HG03280 (cell line): Measurements from ENCODE around the gene CSH1.
"Not testable (repeated sequence)": the region's sequence is repeated elsewhere in the genome, so short reads cannot be mapped to it uniquely, and the experiment has no call there.

Experiments used
- ATAC-seq: cut with Tn5 transposase; IDR thresholded peaks from one replicate; pipeline ENCODE4 v1.9.1; 2021; ENCODE audit warnings: mild to moderate bottlenecking, moderate library complexity; ENCODE audit not compliant: unreplicated experiment

Gene CSH1

DNA sequence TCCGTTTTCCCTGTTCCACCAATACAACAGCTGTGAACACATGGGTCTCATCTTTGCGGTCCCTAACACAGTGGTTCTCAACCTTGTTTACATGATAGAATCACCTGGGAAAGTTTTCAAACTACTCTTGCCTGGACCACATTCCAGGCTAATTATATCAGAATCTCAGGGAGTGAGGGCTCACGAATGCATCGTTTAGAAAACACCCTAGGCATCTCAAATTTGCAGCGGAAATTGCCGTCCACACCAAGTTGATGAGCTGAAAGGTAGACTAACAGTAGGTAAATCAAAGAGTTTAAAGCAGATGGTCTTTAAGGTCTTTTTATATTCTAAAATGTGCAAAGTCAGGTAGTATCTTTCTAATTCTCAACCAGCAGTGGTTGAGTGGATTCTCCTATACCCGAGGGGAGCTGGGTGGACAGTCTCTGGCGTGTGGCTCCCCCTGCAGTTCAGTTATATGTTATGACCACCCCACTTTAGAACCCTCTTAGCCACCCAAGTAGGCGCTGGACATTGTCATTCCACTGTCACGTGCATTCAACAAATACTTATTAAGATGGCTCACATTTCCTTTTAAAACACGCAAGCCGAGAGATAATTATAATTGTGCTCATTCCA is 10.9 kb upstream of the CSH1 start:
- ATAC-seq = not testable (repeated sequence)

DNA sequence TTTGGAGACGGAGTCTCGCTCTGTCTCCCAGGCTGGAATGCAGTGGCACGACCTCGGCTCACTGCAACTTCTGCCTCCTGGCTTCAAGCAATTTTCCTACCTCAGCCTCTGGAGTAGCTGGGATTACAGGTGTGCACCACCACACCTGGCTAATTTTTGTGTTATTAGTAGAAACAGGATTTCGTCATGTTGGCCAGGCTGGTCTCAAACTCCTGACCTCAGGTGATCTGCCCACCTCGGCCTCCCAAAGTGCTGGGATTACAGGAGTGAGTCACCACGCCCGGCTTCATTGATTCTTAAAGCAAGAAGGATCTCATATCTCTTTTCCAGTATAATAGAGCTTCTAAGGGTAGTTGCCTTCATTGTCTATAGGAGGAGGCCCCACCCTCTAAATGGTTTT is 8.4 kb upstream of the CSH1 start:
- not testable (repeated sequence) for ATAC-seq

- ATAC-seq = not testable (repeated sequence)
Measured at GRCh38 chr17:63903787-63904201, 7.4 kb upstream of the CSH1 start.

- not testable (repeated sequence) for ATAC-seq
Measured at GRCh38 chr17:63901971-63902370, 5.6 kb upstream of the CSH1 start.

DNA sequence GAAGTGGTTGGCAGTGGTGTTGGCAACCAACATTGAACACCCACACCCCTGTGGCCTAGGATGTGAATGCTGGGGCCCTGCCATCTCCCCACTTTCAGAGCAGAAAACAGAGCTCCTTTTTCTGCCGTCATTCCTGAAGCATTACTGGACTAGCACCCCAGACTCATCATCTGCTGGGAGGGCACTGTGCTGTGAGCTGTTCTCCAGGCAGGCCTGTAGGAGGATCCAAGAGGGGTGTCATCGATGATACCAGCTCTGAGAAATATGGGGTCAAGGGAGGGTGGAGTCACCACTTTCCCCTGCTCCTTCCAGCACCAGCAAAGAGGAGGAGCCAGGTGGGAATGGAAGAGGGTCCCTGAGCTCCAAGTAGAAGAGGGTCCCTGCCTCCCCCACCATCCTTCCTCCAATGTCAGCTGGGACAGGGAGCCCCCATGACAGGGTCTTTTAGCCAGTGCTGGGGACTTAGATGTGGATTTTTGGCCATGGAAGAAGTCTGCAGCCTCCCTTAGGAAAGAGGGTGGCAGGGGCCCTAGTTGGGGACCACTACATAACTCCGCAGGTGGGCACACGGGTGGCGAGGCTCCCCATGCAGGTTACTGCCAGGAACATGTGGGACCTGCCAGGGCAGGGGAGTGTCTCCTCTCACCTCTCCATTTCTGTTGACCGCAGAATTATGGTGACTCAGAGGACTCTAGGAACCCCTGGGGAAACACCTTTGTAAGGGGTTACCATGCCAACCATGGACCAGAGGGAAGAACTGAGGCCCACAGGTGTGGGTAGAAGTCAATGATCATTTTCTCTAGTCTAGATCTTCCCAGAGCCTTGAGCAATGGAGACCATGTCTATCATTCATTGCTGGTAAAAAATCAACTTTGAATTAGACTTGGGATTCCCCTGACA is 2.8 kb upstream of the CSH1 start:
- not testable (repeated sequence) for ATAC-seq

- ATAC-seq = not testable (repeated sequence)
Measured at GRCh38 chr17:63894821-63895220, 1.6 kb downstream of the CSH1 start.

DNA sequence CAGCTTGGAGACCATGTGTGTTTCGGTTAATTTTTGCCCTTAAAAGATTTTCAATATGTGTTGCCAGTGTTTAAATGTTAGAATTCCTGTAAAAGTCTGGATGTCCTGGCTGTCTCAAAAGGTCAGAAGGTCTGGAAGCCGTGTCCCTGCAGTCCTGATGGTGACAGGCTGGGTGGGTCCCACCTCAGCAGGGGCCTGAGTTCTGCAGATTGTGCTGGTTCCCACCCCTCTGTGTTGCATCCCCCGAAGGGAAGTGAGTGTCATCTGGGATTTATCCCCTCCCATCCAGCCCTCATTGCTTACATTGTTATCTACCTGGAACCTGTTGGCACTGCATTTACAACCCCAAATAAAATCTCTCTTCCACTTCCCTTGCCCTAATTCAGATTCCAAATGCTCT is 2.4 kb downstream of the CSH1 start:
- ATAC-seq = not testable (repeated sequence)

GRCh38 chr17:63892316-63893037 is 3.9 kb downstream of the CSH1 start:
- ATAC-seq = not testable (repeated sequence)

- not testable (repeated sequence) for ATAC-seq
Measured at GRCh38 chr17:63889026-63889848, 7.1 kb downstream of the CSH1 start.

DNA sequence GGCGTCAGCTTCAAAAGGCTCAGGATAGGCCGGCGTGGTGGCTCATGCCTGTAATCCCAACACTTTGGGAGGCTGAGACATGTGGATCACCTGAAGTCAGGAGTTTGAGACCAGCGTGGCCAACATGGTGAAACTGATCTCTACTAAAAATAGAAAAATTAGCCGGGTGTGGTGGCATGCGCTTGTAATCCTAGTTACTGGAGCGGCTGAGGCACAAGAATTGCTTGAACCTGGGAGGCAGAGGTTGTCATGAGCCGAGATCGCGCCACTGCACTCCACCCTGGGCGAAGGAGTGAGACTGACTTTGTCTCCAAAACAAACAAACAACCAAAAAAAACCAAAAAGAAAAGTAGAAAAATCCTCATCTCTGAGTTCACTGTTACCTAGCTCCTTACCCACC is 11.3 kb downstream of the CSH1 start:
- ATAC-seq = not testable (repeated sequence)

GRCh38 chr17:63882626-63883126 is 13.7 kb downstream of the CSH1 start:
- ATAC-seq = not testable (repeated sequence)

DNA sequence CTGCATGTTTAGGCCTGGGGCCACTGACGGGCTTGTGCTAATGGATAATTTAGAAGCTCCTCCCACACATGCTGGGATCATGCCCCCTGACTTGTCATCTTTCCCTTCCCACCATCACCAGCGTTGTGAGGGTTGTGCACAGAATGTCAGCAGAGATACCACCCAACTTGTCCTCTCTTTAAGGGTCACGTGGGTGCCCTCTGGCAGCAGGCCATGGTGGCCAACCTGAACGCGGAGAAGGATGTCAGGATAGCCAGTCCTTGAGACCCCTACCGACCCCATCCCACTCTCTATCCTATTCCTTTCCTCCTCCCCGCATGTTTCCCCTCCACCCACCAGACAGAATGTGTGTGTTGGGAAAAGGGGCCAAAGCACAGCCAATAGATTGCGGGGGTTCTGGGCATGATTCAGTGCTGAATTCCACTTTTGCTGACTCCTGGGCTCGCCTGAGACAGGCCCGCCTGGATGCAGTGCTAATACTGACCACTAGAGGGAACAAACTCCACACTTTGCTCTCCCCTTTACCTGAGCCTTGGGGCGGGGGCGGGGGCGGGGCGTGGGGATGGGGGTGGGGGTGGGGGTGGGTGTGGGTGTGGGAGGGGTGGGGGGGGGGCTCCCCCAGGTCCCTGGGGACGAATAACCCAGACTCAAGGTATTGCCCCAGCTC is 14.3 kb downstream of the CSH1 start, which contains the start of gene GH2:
Gene GH2, minus strand, starts transcription at position 10 of the 667 bp plus-strand sequence. CDS start 143 bp downstream, outside the sequence.
- ATAC-seq = no peak

DNA sequence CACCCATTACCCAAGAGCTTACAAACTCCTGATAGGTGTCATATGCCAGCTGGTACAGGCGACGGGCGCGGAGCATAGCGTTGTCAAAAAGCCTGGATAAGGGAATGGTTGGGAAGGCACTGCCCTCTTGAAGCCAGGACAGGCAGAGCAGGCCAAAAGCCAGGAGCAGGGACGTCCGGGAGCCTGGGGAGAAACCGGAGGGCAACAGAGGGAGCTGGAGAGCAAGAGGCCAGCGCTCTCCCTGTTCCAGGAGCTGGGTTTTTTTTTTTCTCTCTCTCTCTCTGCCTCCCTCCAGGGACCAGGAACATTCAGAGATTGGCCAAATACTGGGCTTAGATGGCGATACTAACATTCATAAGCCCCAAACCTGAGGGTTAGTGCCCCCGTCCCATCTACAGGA is 15.0 kb downstream of the CSH1 start:
- ATAC-seq = not testable (repeated sequence)

- no peak for ATAC-seq
Measured at GRCh38 chr17:63880706-63881105, 15.7 kb downstream of the CSH1 start.

GRCh38 chr17:63878413-63878812 is 18.0 kb downstream of the CSH1 start:
- ATAC-seq = not testable (repeated sequence)

DNA sequence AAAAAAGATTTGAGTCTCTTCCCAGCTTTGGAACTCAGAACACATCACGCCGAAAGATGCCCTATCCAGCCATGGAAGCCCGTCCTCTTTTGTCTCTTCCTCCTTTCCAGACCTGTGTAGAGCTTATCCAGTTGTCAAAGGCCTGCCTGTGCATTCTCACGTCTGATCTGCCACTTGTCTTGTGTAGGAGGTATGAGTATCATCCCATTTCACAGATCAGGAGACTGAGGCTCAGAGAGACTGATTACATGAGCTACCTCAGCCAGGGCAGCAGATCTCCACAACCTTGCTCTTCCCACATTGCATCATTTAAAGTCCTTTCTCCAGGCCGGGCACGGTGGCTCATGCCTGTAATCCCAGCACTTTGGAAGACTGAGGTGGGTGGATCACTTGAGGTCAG is 21.7 kb downstream of the CSH1 start:
- not testable (repeated sequence) for ATAC-seq

GRCh38 chr17:63874061-63874626 is 22.2 kb downstream of the CSH1 start:
- not testable (repeated sequence) for ATAC-seq

DNA sequence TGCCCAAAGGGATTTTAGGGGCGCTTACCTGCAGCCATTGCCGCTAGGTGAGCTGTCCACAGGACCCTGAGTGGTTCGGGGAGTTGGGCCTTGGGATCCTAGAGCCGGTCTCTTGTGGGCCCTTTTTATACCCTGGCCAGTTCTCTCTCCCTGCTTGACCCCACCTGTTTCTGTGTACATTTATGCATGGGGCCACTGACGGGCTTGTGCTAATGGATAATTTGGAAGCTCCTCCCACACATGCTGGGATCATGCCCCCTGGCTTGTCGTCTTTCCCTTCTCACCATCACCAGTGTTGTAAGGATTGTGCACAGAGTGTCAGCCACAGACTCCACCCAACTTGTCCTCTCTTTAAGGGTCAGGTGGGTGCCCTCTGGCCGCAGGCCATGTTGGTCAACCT is 22.8 kb downstream of the CSH1 start, which contains the start of gene CSH2:
Gene CSH2, minus strand, starts transcription at position 101 of the 400 bp plus-strand sequence. Its CDS starts 63 bp downstream, at position 38.
- not testable (repeated sequence) for ATAC-seq
